Stimulated activated CD4-positive, alpha-beta T cell treated with anti-CD3 and anti-CD28 coated beads, Interleukin-2, amount 100 ng/mL, for 24 hours (primary cell): ENCODE data around the gene NADK.
A peak's percentile ranks its signal among the peaks of the same experiment; 100 is the strongest.

Experiments
- DNase-seq, 2 donors: peaks; one replicate each; pipeline ENCODE4 v3.0.0-alpha.2; 2020

NADK gene

GRCh38 chr1:1703796-1704195, 74.5 kb downstream of the NADK start:
- peak in 1 of 2 donors; percentile 18 for DNase-seq

DNA sequence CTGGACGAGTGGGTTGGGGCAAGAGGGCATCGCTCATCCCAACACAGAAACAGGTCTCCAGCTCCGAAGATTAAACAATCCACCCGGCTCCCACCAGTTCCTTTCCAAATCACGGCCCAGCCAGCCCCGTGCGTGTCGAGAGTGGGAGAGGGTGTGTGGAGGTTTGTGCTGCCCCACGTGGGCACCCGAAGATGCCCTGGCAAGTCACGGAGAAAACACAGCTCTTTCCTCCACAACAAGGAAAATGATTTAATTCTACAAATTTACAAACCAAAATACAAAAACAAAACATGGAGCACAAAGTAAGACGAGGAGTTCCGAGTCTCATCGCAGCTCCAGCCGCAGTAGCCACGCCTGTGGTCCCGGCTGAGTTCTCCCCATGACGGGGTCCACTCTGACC, 75.8 kb downstream of the NADK start:
- peak in 1 of 2 donors; percentile 13 for DNase-seq
